NOMO-1 treated with DMSO at 0.1 percent for 48 hours (cell line): ENCODE data around the gene SPATA31D3.
"Not testable (repeated sequence)": the region's sequence is repeated elsewhere in the genome, so short reads cannot be mapped to it uniquely, and the experiment has no call there.

ENCODE experiments used
- DNase-seq: peaks from one replicate; lab custom pipeline; 2025; ENCODE audit not compliant: unreplicated experiment; lab: John Stamatoyannopoulos, UW

SPATA31D3 gene

DNA sequence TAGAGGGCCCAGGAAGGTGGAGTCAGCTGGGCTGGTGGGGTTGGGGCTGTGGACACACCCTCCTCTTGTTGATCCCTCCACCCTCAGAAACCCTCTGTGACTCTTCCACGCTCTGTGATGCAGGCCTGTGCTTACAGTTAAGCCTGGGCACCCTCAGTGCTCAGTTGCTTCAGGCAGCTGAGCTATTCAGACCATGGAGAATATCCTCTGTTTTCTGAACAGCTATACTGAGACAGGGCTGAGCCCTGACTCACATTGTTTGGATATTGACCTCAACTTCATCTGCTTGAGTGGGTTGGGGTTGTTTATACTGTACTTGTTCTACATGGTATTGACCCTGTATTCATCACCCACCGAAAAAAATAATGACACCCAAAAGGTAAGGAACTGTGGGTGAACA, at the start of gene SPATA31D3:
SPATA31D3 (plus strand) TSS at position 108 of the 400 bp plus-strand sequence; CDS start at position 194, 86 bp downstream.
- DNase-seq = not testable (repeated sequence)

DNA sequence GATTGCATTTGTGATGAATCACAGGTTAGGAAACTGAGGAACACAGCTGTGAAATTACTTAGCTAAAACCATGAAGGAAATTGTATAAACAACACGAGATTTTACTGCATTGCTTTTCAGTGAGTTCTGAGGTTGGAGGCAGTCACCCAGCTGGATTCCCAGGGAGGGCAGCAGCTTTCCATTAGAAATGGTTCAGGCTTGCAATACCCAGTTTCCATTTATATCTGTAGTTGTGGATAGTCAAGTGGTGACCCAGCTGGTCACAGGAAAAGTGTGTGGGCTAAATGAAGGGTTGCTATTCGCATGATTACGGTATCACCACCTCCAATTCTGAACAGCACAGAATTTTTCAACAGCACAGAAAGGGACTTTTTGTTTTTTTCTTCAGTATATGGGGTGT, 49.4 kb upstream of the SPATA31D3 start:
- DNase-seq = no peak

DNA sequence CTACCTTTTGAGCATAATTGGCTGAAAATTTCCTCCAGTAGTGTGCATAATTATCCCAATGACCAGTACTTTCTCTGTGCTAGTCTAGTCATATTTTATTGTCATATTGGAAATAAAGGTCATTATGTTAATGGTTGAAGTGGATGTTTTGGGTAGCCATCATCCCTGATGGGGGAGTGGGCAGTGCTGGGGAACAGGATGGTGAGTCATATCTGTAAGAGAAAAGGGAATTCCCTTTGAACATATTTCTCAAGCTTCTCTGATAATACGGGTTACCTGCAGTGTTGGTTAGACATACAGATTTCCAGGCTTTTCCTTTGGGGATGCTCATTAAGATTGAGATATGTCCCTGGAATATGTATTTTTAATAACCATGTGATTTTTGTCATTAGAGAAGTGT, 48.4 kb upstream of the SPATA31D3 start:
- no peak for DNase-seq

DNA sequence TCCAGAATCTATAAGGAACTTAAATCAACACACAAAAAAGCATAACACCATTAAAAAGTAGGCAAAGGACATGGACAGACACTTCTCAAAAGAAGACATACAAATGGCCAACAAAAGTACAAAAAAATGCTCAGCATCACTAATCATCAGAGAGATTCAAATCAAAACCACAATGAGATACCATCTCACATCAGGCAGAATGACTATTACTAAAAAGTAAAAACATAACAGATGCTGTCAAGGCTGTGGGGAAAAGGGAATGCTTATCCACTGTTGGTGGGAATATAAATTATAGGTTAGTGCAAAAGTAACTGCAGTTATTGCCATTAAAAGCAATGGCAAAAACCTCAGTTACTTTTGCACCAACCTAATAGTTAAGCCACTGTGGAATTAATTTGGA, 47.2 kb upstream of the SPATA31D3 start:
- no peak for DNase-seq

DNA sequence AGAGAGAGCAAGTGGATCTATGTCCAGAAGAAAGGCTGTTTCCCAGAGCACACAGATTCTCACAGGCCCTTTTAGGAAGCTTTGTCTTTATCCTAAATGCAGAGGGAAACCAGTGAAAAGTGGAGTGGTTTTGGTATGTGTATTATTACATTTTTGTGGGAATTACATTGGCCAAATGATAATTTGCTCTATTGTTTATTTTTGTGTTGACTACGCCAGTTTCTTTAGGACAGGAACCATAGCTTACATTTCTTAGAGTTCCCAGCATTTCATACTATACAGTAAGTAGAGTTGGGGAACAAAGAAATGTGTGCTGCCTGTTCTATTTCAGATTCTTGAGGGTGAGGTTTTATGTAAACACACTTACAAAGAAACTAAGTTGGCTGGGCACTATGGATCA, 44.4 kb upstream of the SPATA31D3 start:
- DNase-seq = no peak

DNA sequence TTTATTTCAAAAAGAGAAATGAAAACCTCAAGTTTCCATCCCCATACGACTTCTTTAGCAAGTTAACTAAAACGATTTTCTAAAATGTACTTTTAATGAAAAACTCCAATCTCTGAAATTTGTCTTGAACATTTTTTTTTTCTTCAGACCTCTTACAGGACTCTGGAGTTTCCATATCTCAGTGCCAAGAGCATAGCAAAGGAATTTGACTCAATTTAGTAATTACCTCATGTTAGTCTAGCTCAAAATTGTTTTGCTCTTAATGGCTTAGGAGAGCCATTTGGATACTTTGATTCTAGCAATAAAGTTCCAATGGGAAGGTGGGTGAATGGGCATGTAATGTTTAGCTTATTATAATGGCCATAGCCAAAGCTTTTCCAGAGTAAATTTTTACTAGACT, 41.1 kb upstream of the SPATA31D3 start:
- DNase-seq = no peak

DNA sequence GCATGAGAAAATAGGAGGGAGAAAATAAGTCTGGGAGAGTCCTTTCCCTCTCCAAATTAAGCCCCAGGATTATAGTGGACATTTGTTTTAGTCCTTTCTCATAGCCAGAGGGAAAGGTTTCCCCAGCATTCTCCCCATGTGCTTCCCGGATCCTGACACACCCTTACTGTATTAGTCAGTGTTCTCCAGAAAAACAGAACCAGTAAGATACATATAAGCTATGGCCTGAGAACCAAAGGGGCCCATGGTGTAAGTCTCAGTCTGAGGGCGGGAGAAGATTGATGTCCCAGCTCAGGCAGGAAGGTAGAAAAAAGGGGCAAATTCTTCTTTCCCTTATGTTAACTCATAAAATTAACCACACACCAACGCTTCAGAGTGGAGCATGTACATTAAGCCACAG, 40.7 kb upstream of the SPATA31D3 start:
- no peak for DNase-seq

DNA sequence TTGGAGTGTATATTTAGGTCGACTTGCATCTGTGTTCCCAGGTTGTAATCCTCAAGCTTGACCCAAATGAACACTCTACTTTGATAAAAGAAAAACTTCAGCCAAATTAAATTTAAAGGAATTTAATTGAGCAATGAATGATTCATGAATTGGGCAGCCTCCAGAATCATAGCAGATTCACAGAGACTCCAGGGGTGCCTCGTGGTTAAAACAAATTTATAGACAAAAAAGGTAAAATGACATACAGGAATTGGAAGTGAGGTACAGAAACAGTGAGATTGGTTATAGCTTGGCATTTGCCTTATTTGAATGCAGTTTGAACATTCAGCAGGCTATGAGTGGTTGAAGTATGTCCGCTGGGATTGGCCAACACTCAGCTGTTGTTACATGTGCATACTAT, 36.6 kb upstream of the SPATA31D3 start:
- no peak for DNase-seq

DNA sequence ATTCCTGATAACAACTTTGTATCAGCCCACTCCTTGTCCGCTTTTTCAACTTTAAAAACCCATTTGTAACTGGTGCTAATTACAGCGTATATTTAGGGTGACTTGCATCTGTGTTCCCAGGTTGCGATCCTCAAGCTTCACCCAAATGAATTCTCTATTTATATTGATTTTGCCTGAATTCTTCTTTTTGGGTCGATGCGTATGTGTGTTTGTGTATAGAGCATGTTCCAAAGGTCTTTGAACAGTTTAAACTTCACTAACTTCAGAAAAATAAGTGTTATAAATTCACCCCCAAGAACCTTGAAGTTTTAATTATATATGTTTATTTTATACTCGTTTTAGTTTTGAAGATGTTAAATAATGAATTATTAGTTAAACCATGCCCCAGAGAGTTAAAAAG, 31.2 kb upstream of the SPATA31D3 start:
- DNase-seq = no peak

DNA sequence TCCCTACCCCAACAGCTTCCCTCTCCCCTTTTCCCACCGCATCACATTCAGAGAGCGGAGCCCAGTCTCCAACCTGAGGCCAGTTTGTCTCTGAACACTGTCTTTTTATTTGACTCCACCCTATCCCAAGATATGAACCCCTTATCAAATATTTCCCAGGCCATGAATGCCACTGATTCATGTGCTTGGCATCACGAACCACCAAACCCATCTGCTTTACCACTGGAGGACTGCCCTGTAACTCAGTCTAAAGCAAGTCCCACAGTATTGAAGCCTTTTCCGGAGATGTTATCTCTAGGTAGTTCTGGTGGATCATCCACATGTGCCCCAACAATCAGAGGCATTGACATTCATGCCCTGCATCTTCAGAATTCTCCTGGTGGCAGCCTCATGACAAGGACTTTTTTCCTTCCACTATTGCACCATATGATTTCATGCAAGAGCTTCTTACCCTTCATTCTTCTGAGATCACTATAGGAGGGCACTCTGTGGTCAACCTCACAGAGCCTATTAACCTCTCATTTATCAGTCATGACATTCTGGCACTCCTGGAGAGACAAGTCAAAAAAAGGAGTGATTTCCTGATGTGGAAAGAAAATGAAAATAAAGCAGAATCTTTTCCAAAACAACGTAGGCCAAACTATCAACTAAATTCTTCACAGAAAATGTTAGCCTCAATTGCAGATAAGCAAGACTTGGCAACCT, 27.3 kb upstream of the SPATA31D3 start:
- DNase-seq = no peak

DNA sequence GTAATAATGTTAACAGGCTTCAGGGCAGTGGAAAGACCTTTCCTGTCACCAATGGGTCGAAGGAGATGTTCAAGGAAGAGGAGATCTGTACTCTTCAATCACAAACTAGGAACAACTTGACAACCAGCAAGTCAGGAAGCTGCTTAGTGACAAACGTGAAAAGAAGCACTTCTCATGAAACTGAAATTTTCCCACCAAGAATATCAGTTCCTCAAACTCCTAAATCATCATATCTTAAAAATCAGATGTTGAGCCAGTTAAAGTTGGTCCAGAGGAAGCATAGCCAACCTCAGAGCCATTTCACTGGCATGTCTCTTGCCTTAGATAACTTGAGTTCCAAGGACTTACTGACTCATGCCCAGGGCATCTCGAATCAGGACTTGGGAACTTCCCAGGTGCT, 24.8 kb upstream of the SPATA31D3 start:
- not testable (repeated sequence) for DNase-seq

DNA sequence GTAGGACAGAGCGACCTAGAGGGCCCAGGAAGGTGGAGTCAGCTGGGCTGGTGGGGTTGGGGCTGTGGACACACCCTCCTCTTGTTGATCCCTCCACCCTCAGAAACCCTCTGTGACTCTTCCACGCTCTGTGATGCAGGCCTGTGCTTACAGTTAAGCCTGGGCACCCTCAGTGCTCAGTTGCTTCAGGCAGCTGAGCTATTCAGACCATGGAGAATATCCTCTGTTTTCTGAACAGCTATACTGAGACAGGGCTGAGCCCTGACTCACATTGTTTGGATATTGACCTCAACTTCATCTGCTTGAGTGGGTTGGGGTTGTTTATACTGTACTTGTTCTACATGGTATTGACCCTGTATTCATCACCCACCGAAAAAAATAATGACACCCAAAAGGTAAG, 15.0 kb upstream of the SPATA31D3 start, which contains the start of gene SPATA31D4:
SPATA31D4 (plus strand) TSS at position 124 of the 400 bp plus-strand sequence; CDS start at position 210, 86 bp downstream.
- not testable (repeated sequence) for DNase-seq

DNA sequence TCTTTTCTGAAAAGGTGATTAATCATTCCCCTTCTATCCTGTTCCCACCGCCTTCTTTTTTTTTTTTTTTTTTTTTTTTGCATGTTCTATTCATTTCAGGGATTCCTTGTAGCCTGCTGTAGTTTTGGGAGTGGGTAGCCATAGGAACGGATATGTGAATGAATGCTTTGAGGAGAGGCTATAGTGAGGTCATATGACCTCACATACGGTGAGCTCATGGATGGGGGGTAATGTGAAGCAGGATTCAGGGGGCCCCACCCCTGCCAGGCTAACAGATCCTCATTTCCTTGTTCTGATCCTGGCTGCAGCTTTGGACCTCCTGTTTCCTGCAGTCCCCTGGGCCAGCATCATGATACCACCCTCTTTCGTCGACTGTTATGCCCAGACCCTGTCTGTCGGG, 13.2 kb upstream of the SPATA31D3 start:
- not testable (repeated sequence) for DNase-seq

DNA sequence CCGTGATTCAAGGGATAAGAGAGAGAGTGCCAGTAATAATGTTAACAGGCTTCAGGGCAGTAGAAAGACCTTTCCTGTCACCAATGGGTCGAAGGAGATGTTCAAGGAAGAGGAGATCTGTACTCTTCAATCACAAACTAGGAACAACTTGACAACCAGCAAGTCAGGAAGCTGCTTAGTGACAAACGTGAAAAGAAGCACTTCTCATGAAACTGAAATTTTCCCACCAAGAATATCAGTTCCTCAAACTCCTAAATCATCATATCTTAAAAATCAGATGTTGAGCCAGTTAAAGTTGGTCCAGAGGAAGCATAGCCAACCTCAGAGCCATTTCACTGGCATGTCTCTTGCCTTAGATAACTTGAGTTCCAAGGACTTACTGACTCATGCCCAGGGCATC, 9.8 kb upstream of the SPATA31D3 start:
- DNase-seq = not testable (repeated sequence)

DNA sequence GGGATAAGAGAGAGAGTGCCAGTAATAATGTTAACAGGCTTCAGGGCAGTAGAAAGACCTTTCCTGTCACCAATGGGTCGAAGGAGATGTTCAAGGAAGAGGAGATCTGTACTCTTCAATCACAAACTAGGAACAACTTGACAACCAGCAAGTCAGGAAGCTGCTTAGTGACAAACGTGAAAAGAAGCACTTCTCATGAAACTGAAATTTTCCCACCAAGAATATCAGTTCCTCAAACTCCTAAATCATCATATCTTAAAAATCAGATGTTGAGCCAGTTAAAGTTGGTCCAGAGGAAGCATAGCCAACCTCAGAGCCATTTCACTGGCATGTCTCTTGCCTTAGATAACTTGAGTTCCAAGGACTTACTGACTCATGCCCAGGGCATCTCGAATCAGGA, 5.3 kb downstream of the SPATA31D3 start:
- not testable (repeated sequence) for DNase-seq

DNA sequence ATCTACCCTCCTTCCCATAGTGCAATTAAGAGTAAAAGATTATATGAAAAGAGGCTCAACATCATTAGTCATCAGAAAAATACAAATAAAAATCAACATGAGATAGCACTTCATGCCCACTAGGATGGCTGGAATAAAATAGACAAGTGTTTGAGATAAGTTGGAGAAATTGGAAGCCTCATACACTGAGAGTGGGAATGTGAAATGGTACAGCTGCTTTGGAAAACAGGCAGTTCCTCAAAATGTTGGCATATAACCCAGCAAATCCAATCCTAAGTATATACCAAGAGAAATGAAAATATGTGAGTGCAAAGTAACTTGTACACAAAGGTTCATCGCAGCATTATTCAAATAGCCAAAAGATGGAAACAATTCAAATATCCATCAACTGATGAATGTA, 9.8 kb downstream of the SPATA31D3 start:
- no peak for DNase-seq

DNA sequence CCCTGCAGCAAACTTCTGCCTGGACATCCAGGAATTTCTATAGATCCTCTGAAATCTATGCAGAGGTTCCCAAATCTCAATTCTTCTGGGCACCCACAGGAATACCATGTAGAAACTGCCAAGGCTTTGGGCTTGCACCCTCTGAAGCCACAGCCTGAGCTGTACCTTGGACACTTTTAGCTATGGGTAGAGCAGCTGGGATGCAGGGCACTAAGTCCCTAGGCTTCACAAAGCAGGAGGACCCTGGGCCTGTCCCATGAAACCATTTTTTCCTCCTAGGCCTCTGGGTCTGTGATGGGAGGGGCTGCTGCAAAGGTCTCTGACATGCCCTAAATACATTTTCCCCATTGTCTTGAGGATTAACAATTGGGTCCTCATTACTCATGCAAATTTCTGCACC, 12.3 kb downstream of the SPATA31D3 start:
- no peak for DNase-seq

DNA sequence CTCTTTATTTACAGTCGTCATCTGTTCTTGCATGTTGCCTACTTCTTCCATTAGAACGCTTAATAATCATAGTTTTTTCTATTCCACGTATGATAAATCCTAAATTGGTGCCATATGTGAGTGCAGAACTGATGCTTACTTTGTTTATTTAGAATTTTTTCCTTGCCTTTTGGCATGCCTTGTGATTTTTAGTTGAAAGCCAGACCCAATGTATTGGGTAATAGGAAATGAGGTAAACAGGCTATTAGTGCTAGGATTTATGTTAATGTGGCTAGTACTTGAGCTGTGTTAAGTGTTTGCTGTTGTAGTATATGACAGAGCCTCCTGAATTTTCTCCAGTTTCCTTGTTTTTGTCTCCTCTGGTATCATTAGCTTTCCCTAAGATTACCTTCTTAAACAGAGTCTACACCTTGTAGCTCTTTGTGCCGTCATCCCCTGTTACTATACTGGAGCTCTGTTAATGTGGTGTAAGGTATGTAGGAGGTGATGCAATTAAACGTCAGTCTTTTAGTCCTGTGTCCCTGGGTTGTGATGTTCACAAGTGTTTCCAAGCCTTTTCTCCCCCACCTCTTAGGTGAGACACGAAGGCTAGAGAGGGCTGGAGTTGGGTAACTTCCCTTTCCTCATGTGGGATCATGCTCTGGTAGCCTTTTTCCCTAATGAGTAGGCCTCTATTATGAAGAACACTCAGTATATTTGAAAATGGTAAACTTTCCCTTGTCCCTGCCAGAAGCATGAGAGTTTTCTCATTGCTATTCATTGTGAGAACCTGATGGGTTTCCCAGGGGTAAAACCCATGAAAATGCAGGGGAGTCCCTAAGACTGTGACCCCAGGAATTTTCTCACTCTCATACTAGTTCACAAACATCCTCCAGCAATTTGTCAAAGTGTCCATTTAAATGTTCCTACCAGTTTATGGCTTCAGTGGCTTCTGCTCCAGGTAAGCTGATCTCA, 21.2 kb downstream of the SPATA31D3 start:
- no peak for DNase-seq

DNA sequence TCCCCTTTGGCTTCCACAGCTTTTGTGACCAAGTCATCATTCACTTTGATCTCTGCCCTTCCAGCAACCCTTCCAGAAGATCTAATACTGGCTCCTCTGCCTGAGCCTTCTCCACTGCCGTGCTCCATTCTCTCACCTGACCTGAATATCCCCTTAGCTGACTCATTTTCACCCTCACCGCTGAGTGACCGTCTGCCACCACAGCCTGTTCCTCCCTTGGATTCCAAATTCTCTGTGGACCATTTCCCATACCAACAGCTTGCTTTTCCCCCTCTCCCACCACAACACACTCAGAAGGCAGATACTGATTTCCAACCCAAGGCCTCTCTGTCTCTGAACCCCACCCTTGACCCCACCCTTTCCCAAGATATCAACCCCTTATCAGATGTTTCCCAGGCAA, 24.7 kb downstream of the SPATA31D3 start:
- DNase-seq = no peak

DNA sequence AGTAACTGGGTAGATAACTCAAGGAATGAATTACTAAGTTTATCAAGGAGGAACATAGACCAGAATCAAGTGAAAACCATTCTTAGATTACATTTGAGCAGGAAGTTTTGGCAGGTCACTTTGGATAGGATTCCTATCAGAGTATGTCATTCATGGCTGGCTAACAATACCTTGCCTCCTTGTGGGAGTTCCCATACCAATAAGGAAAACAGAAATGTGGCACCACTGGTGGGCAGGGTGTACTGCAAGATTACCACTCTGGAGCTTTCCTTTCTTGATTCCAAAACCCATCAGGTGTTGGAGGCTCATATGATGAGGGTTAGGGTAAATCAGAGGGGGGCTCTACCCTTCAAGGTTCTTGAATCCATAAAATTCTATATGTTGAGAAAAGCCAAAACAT, 26.7 kb downstream of the SPATA31D3 start:
- no peak for DNase-seq

DNA sequence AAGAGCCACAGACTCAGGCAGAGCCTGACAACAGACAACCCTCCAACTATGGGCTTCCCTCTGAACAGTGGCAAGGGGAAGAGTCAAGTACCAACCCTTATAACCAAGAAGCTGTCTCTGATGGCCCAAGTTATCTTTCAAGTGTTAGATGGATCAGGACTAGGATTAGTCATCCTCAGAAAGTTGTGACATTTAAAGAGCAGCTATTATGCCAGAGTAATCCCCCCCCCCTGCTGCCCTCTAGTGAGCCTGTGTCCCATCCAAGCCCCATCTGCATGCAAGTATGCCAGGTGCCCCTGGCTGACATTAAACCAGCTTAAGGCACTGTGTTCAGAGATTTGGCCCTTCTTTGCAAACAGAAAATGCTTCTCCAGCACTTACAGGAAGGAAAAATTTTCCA, 28.4 kb downstream of the SPATA31D3 start:
- no peak for DNase-seq

DNA sequence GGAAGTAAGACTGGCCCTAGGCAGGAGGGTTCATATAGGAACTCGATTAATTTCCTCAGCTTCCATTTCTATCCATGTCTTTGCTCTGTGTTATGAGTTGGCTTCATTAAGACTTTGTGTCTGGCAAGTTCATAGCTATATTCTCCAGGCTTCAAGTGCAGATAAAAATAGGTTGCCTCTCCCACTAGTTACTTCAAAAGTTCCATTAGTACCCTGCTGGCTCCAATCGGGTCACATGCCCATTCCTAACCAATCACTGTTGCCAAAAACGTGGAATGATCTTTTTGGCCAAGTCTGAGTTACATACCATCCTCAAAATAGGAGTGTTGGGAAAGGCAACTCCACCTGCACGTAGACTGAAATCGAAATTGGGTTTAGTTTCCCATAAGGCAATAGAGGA, 31.5 kb downstream of the SPATA31D3 start:
- no peak for DNase-seq
